HK-2 (cell line): ENCODE measurements around the gene PCDHAC2.

Experiments
- DNase-seq: peaks from one replicate; pipeline ENCODE4 v3.0.0-alpha.2; 2018; ENCODE audit not compliant: unreplicated experiment

Gene PCDHAC2

GRCh38 chr5:140966293-140967225, at the start of gene PCDHAC2:
PCDHAC2 (plus strand) TSS chr5:140966476; CDS start chr5:140966767, 291 bp downstream.
- peak; percentile 17 for DNase-seq

- DNase-seq, result no peak
Measured at GRCh38 chr5:140923601-140924000, 42.7 kb upstream of the PCDHAC2 start.

- DNase-seq, result no peak
Measured at GRCh38 chr5:140925806-140926442, 40.4 kb upstream of the PCDHAC2 start, which contains the start of gene PCDHAC1. PCDHAC1 (plus strand) TSS chr5:140926299; CDS start chr5:140926893, 594 bp downstream.

GRCh38 chr5:140926443-140927227, 39.6 kb upstream of the PCDHAC2 start:
- DNase-seq, result no peak

- no peak for DNase-seq
Measured at GRCh38 chr5:140927228-140927573, 39.1 kb upstream of the PCDHAC2 start.

- DNase-seq, result no peak
Measured at GRCh38 chr5:140934964-140935606, 31.2 kb upstream of the PCDHAC2 start.

- DNase-seq, result no peak
Measured at GRCh38 chr5:140946578-140946977, 19.7 kb upstream of the PCDHAC2 start.

GRCh38 chr5:140951636-140952035, 14.6 kb upstream of the PCDHAC2 start:
- DNase-seq, result no peak

GRCh38 chr5:140953234-140953633, 13.0 kb upstream of the PCDHAC2 start:
- no peak for DNase-seq

GRCh38 chr5:140962190-140962589, 4.1 kb upstream of the PCDHAC2 start:
- no peak for DNase-seq

GRCh38 chr5:140964356-140964755, 1.9 kb upstream of the PCDHAC2 start:
- DNase-seq, result no peak

GRCh38 chr5:140965905-140966292, 377 bp upstream of the PCDHAC2 start:
- no peak for DNase-seq

GRCh38 chr5:140967226-140967893, 1.1 kb downstream of the PCDHAC2 start:
- DNase-seq, result no peak

- no peak for DNase-seq
Measured at GRCh38 chr5:140969880-140970279, 3.6 kb downstream of the PCDHAC2 start.

GRCh38 chr5:140973550-140973949, 7.3 kb downstream of the PCDHAC2 start:
- no peak for DNase-seq

GRCh38 chr5:140977003-140977402, 10.7 kb downstream of the PCDHAC2 start:
- DNase-seq, result no peak

GRCh38 chr5:140978260-140978659, 12.0 kb downstream of the PCDHAC2 start:
- no peak for DNase-seq

GRCh38 chr5:140978983-140979382, 12.7 kb downstream of the PCDHAC2 start:
- DNase-seq, result no peak

GRCh38 chr5:140982083-140982716, 15.9 kb downstream of the PCDHAC2 start:
- DNase-seq, result no peak

- no peak for DNase-seq
Measured at GRCh38 chr5:140986117-140986521, 19.8 kb downstream of the PCDHAC2 start.

GRCh38 chr5:140988100-140988499, 21.8 kb downstream of the PCDHAC2 start:
- no peak for DNase-seq
